Gastroesophageal sphincter (tissue), 4 donors: Measurements from ENCODE around the gene PSMA1. TPM values are rescaled to one million over a fixed set of nuclear protein-coding genes. Genes with fewer than 3 reads are reported as not detected.
"Not testable (repeated sequence)": the region's sequence is repeated elsewhere in the genome, so short reads cannot be mapped to it uniquely, and the experiment has no call there.

ENCODE experiments used
- ATAC-seq: fragments of 150-250 bp; one replicate; pipeline ENCODE4 v1.9.1; 2016; ENCODE audit warnings: mild to moderate bottlenecking, moderate library complexity
- H3K27ac ChIP-seq, 4 donors: fragments of 200-600 bp; sonication (generic) in 3 of 4; 1 replicate in 3 of 4; 2 replicates in 1 of 4; pipeline ENCODE4 v1.5.1; 2016 to 2019
- H3K27me3 ChIP-seq: fragments of 200-600 bp; sonication (generic); one replicate; pipeline ENCODE4 v1.5.1; 2019
- H3K36me3 ChIP-seq, 2 donors: fragments of 200-600 bp; sonication (generic); one replicate each; pipeline ENCODE4 v1.5.1; 2019; ENCODE audit warnings: control low read depth in 1 of 2
- H3K4me1 ChIP-seq, 3 donors: fragments of 200-600 bp; sonication (generic); 1 replicate in 2 of 3; 2 replicates in 1 of 3; pipeline ENCODE4 v1.5.1; 2016 to 2019; ENCODE audit warnings: control low read depth in 2 of 3
- H3K4me3 ChIP-seq, 2 donors: fragments of 200-600 bp; sonication (generic); one replicate each; pipeline ENCODE4 v1.5.1; 2019; ENCODE audit warnings: mild to moderate bottlenecking in 1 of 2, moderate library complexity in 1 of 2
- H3K9me3 ChIP-seq, 3 donors: fragments of 200-600 bp; sonication (generic); one replicate each; pipeline ENCODE4 v1.5.1; 2017 to 2019; ENCODE audit warnings: control low read depth in 2 of 3
- EP300 ChIP-seq: sonication (generic); formaldehyde crosslinking; IDR thresholded peaks from one replicate; pipeline ENCODE4 v1.6.1; 2017; ENCODE audit warnings: antibody characterized with exemption, mild to moderate bottlenecking
- POLR2A ChIP-seq, 2 donors: fragments of 450-650 bp; IDR thresholded peaks; one replicate each; pipeline ENCODE4 v1.6.1; 2017; ENCODE audit warnings: antibody characterized with exemption in 2 of 2, mild to moderate bottlenecking in 2 of 2, moderate library complexity in 1 of 2
- POLR2AphosphoS5 ChIP-seq: sonication (generic); formaldehyde crosslinking; IDR thresholded peaks from one replicate; pipeline ENCODE4 v1.6.1; 2017; ENCODE audit warnings: antibody characterized with exemption
- WGBS, 2 donors: methylation state at CpG; one replicate each; pipeline ENCODE4 v1.1.5; 2018; ENCODE audit warnings: low coverage in 1 of 2; 5-methylcytosine and 5-hydroxymethylcytosine counted together
- total RNA-seq, 4 donors: library from RNA; depleted of rRNA; stranded (reverse); fragments of >200 nt; gene quantifications; one replicate each; pipeline ENCODE4 v1.1.0, GENCODE V29; 2016
- TF ChIP-seq, protein P1 (sequence below), 4 experiments: fragments of 200-600 bp in 2 of 4; fragments of 450-650 bp in 2 of 4; sonication (generic) in 1 of 4; IDR thresholded peaks; one replicate each; pipeline ENCODE4 v1.5.1; 2017 to 2019; ENCODE audit warnings: antibody characterized with exemption in 4 of 4, mild to moderate bottlenecking in 2 of 4, moderate library complexity in 2 of 4

Gene PSMA1
- total RNA-seq, 4 donors from 2014 or later = 84.7 to 135 (median 106) TPM

DNA sequence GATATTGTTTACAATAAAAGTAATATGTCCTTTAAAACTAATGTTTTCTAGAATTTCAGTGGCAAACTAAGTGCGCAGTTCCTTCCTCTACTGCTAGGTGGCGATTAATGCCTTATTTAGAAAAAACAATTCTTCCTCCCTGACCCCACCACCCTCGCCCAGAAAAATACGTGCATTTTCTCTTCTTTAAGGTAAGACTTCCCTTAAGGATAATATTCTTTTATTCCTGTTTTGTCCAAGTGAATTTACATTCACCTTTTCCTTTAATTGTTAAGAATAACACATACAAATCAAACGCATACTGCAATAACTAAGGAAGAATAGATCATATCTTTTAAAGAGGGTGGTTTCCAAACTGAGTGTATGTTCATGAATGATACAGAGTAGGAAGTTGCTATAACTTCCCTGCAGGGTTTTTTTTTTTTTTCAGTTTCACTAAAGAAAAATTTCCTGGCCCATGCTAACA is 17.0 kb upstream of the PSMA1 start:
- Histone ChIP-seq H3K4me1 (peaks cover 0 to 52% (median 0%) of the 10 kb centered on the region in 3 donors), H3K27me3 (no peaks in the 10 kb centered on the region), H3K36me3 (no peaks in the 10 kb centered on the region), H3K4me3 (no peak overlapping the region), H3K9me3 (no peaks in the 10 kb centered on the region), H3K27ac (no peak overlapping the region)
- ATAC-seq = no peak
- WGBS, 2 donors = 8 to 11% methylated on average over 5 of the region's 5 CpGs
- TF ChIP-seq, protein P1, sequence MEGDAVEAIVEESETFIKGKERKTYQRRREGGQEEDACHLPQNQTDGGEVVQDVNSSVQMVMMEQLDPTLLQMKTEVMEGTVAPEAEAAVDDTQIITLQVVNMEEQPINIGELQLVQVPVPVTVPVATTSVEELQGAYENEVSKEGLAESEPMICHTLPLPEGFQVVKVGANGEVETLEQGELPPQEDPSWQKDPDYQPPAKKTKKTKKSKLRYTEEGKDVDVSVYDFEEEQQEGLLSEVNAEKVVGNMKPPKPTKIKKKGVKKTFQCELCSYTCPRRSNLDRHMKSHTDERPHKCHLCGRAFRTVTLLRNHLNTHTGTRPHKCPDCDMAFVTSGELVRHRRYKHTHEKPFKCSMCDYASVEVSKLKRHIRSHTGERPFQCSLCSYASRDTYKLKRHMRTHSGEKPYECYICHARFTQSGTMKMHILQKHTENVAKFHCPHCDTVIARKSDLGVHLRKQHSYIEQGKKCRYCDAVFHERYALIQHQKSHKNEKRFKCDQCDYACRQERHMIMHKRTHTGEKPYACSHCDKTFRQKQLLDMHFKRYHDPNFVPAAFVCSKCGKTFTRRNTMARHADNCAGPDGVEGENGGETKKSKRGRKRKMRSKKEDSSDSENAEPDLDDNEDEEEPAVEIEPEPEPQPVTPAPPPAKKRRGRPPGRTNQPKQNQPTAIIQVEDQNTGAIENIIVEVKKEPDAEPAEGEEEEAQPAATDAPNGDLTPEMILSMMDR (IDR thresholded peaks at IDR 0.05) = peak; percentile 63 to 84 (median 68)
- no peak for TF ChIP-seq POLR2AphosphoS5
- TF ChIP-seq POLR2A (IDR thresholded peaks at IDR 0.05) = no peak
- no peak for TF ChIP-seq EP300

DNA sequence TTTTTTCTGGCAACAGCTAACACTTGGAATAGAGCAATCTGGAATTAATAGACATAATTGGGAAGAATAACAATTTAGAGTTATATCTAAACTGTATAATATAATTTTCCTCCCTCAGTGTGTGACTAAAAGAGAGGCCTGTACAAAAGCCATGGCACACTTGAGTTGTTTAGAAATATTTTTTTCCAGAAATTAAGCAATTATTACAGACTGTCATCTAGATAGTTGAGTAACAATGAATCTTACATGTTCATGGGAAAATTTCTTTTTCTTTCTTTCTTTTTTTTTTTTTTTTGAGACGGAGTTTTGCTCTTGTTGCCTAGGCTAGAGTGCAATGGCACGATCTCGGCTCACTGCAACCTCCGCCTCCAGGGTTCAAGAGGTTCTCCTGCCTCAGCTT is 15.0 kb upstream of the PSMA1 start:
- not testable (repeated sequence) for H3K27me3 ChIP-seq, H3K9me3 ChIP-seq, ATAC-seq, H3K4me3 ChIP-seq, H3K36me3 ChIP-seq, H3K27ac ChIP-seq
- H3K4me1 ChIP-seq = peaks cover 0 to 34% (median 0%) of the 10 kb centered on the region in 3 donors
- 96 to 100% methylated on average over 3 to 4 of the region's 4 CpGs for WGBS, 2 donors

DNA sequence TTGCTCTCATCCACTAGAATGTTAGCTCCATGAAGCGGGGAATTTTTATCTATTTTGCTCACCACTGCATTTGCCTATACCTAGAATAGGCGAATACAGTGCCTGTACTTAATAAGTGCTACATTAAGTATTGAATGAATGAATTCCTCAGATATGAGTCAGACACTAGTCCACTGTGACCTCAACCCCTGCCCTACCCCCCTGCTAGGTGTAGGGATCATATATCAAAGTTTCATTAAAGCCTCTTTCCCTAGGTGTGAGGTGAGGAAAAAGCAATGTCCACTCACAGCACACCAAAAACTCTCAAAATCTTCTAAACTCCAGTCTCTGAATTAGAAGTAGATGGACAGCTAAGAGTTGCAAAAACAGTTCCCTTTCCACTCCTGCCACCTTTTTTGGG is 9.8 kb upstream of the PSMA1 start:
- H3K27ac ChIP-seq = no peak overlapping the region
- WGBS, 2 donors = 100% methylated on average over 2 of the region's 2 CpGs; no CpG with 5 or more reads in 1 of the 2 donors
- no peak for ATAC-seq
- H3K4me3 ChIP-seq = no peak overlapping the region
- no peaks in the 10 kb centered on the region for H3K4me1 ChIP-seq
- no peaks in the 10 kb centered on the region for H3K27me3 ChIP-seq
- TF ChIP-seq, protein P1 (IDR thresholded peaks at IDR 0.05) = no peak
- TF ChIP-seq EP300 (no peak), POLR2A (IDR thresholded peaks at IDR 0.05) (no peak), POLR2AphosphoS5 (no peak)
- no peaks in the 10 kb centered on the region for H3K36me3 ChIP-seq
- no peaks in the 10 kb centered on the region for H3K9me3 ChIP-seq

DNA sequence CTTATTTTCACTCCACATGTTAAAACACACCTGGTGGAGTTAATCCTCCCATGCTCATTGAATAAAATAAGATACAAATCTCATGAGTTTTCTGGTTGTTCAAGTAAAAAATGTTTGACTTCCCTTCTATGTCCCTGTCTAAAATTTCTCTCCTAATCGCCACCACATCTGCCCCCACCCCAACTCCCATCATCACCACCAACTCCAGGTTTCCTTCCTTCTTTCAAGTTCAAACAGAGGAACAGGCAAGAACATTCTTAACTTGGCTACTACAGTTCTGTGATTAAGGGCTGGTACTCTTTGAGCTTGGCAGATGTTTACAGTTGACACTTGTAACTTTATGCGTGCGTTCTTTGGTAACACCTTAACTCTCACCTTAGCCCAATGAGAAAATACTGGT is 9.1 kb upstream of the PSMA1 start:
- no peak for TF ChIP-seq POLR2A (IDR thresholded peaks at IDR 0.05)
- TF ChIP-seq, protein P1 (IDR thresholded peaks at IDR 0.05) = no peak
- no peak for TF ChIP-seq EP300
- TF ChIP-seq POLR2AphosphoS5 = no peak
- Histone ChIP-seq H3K27ac (no peak overlapping the region), H3K4me1 (no peaks in the 10 kb centered on the region), H3K27me3 (no peaks in the 10 kb centered on the region), H3K4me3 (no peak overlapping the region), H3K36me3 (no peaks in the 10 kb centered on the region), H3K9me3 (no peaks in the 10 kb centered on the region)
- ATAC-seq = no peak
- WGBS, 2 donors = 83 to 92% methylated on average over 3 of the region's 3 CpGs

DNA sequence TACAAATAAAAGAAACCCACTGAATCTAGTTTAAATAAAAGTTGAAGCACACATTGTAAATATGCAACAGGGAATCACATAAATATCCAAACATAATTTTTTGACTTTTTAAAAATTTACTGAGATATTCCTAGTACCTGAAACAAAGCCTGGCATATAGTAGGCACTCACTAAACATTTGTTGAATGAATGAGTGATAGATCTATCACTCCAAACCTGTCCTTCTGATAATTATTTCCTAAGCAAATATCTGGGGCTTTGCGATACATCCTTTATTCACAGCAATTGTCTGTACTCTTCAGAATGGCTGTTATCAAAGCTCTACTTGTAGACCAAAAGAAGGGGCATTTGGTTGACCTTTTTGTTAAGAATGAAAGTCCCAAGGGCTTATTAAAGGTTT is 2.6 kb upstream of the PSMA1 start:
- TF ChIP-seq EP300 = no peak
- TF ChIP-seq POLR2A (IDR thresholded peaks at IDR 0.05) = no peak
- ATAC-seq = no peak
- WGBS, 2 donors = 94 to 100% methylated on average over 1 of the region's 1 CpG
- Histone ChIP-seq H3K27me3 (no peaks in the 10 kb centered on the region), H3K4me1 (peaks cover 5 to 26% (median 6%) of the 10 kb centered on the region in 3 donors), H3K4me3 (no peak overlapping the region), H3K36me3 (peaks cover 0 to 7% of the 10 kb centered on the region in 2 donors), H3K27ac (no peak overlapping the region), H3K9me3 (no peaks in the 10 kb centered on the region)

DNA sequence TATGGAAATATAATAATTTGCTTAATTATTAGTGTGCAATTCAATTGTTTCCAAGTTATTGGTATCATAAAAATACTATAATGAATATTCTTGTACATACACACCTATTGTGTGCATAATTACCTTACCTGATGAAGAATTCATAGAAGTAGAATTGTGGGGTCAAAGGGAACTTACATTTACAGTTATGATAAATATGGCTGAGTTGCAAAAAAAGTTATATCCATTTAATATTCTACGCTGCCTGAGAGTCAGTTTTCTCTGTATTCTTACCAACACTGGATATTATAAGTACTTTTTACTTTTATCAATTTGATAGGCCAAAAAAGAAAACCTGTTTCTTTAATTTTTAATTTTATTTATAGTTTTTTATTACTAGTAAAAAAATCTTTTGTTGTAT is 2.1 kb upstream of the PSMA1 start:
- ATAC-seq = no peak
- H3K4me1 ChIP-seq = peaks cover 5 to 27% (median 6%) of the 10 kb centered on the region in 3 donors
- H3K27me3 ChIP-seq = no peaks in the 10 kb centered on the region
- H3K27ac ChIP-seq = no peak overlapping the region
- TF ChIP-seq, protein P1 (IDR thresholded peaks at IDR 0.05) = no peak
- TF ChIP-seq EP300 = no peak
- TF ChIP-seq POLR2A (IDR thresholded peaks at IDR 0.05) = no peak
- no peak for TF ChIP-seq POLR2AphosphoS5
- H3K9me3 ChIP-seq = no peaks in the 10 kb centered on the region
- H3K4me3 ChIP-seq = no peak overlapping the region
- WGBS, 2 donors = 93 to 94% methylated on average over 1 of the region's 1 CpG
- peaks cover 0 to 13% of the 10 kb centered on the region in 2 donors for H3K36me3 ChIP-seq
